SK-N-SH treated with all-trans-retinoic acid at 6 μM for 48 hours (cell line): ENCODE measurements around the gene ADGRB2.

Experiments
- CREB5 ChIP-seq: fragments of 250-450 bp; sonication (Bioruptor Pico); IDR thresholded peaks from 2 replicates; pipeline ENCODE4 v1.5.1; 2020; ENCODE audit warnings: low read depth, mild to moderate bottlenecking, moderate library complexity
- ISL1 ChIP-seq: fragments of 250-450 bp; sonication (Bioruptor Pico); IDR thresholded peaks from 2 replicates; pipeline ENCODE4 v2.1.2; 2022; ENCODE audit warnings: mild to moderate bottlenecking, moderate library complexity
- PATZ1 ChIP-seq: fragments of 250-450 bp; sonication (Bioruptor Pico); IDR thresholded peaks from 2 replicates; pipeline ENCODE4 v1.8.0; 2020; ENCODE audit warnings: mild to moderate bottlenecking, moderate library complexity, borderline replicate concordance
- RARB ChIP-seq: fragments of 250-450 bp; sonication (Bioruptor Pico); IDR thresholded peaks from 2 replicates; pipeline ENCODE4 v1.8.0; 2021; ENCODE audit warnings: mild to moderate bottlenecking, moderate library complexity
- ZFP30 ChIP-seq: fragments of 450-650 bp; formaldehyde crosslinking; IDR thresholded peaks from 2 replicates; pipeline ENCODE4 v1.5.0; 2022; ENCODE audit warnings: mild to moderate bottlenecking, moderate library complexity

DNA sequence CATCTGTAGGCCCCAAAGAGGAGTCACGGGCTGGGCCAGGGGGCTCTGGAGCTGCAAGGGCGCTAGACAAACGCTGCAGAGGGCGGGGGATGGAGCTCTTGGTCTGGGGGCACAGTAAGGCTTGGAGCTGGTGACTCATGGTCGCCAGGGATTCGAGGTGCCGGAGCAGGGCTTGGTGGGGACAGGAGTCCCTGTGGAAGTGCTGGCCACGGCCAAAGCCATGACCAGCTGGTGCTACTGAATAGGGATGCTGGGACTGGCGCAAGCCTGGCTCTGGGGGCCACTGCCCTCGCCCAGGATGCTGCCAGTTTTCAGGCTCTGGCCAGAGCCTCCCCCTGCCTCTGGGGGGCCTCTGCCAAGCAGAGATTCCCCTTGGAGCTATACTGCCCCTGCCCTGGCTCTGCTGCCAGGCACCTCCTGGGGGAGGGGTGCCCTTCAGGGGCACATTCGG is 26.5 kb upstream of the ADGRB2 start:
- no peak for TF ChIP-seq ZFP30 (CRISPR knock-in tag)
- no peak for TF ChIP-seq CREB5 (CRISPR knock-in tag)
- no peak for TF ChIP-seq ISL1 (CRISPR knock-in tag)
- no peak for TF ChIP-seq PATZ1 (CRISPR knock-in tag)
- no peak for TF ChIP-seq RARB (CRISPR knock-in tag)
